Loucy (cell line): ENCODE data around the gene TPRX1.
A peak's percentile ranks its signal among the peaks of the same experiment; 100 is the strongest.

Source experiments
- H2AFZ ChIP-seq: fragments of 200-600 bp; sonication (generic); 2 replicates; pipeline ENCODE4 v1.6.0; 2016; ENCODE audit warnings: antibody characterized with exemption, mild to moderate bottlenecking, low read length, moderate library complexity
- H3F3A ChIP-seq: fragments of 200-600 bp; 2 replicates; pipeline ENCODE4 v1.6.0; 2016; ENCODE audit warnings: antibody characterized with exemption, low read depth, mild to moderate bottlenecking
- H3K27me3 ChIP-seq: fragments of 200-600 bp; sonication (generic); 2 replicates; pipeline ENCODE4 v1.6.1; 2014; ENCODE audit warnings: low read length, mild to moderate bottlenecking; ENCODE audit not compliant: insufficient read depth, poor library complexity, severe bottlenecking
- H3K36me3 ChIP-seq: fragments of 200-600 bp; sonication (generic); 2 replicates; pipeline ENCODE4 v1.6.1; 2016; ENCODE audit warnings: low read length; ENCODE audit not compliant: insufficient read depth
- H3K4me1 ChIP-seq: fragments of 200-600 bp; sonication (generic); 2 replicates; pipeline ENCODE4 v1.5.1; 2014; ENCODE audit warnings: low read length, mild to moderate bottlenecking; ENCODE audit not compliant: insufficient read depth, poor library complexity, severe bottlenecking
- H3K4me2 ChIP-seq: fragments of 200-600 bp; sonication (generic); 2 replicates; pipeline ENCODE4 v1.6.0; 2014; ENCODE audit warnings: antibody characterized with exemption, low read length, low read depth, mild to moderate bottlenecking; ENCODE audit not compliant: poor library complexity, severe bottlenecking
- H3K4me3 ChIP-seq: fragments of 200-600 bp; sonication (generic); 2 replicates; pipeline ENCODE4 v1.5.1; 2014; ENCODE audit warnings: low read length, mild to moderate bottlenecking, mixed read lengths; ENCODE audit not compliant: poor library complexity, severe bottlenecking
- H3K79me2 ChIP-seq: fragments of 200-600 bp; sonication (generic); 2 replicates; pipeline ENCODE4 v1.6.1; 2014; ENCODE audit warnings: low read length; ENCODE audit not compliant: insufficient read depth
- H3K9ac ChIP-seq: fragments of 200-600 bp; sonication (generic); 2 replicates; pipeline ENCODE4 v1.6.0; 2014; ENCODE audit warnings: mild to moderate bottlenecking, low read depth, low read length, moderate library complexity; ENCODE audit not compliant: poor library complexity, severe bottlenecking
- H3K9me2 ChIP-seq: fragments of 200-600 bp; sonication (generic); replicated peaks from 2 replicates; pipeline ENCODE4 v1.6.1; 2016; ENCODE audit warnings: low read depth, low read length, mixed read lengths
- H3K9me3 ChIP-seq: fragments of 200-600 bp; sonication (generic); 2 replicates; pipeline ENCODE4 v1.6.1; 2014; ENCODE audit warnings: mild to moderate bottlenecking, antibody characterized with exemption, low read length, low read depth; ENCODE audit not compliant: insufficient read depth
- H4K20me1 ChIP-seq: fragments of 200-600 bp; sonication (generic); 2 replicates; pipeline ENCODE4 v1.6.0; 2014; ENCODE audit warnings: antibody characterized with exemption, low read length, mild to moderate bottlenecking; ENCODE audit not compliant: insufficient read depth, poor library complexity, severe bottlenecking
- CTCF ChIP-seq: fragments of 200-600 bp; sonication (generic); conservative IDR thresholded peaks from 2 replicates; pipeline ENCODE4 v1.5.1; 2014; ENCODE audit warnings: mild to moderate bottlenecking, antibody characterized with exemption, low read length
- EZH2phosphoT487 ChIP-seq: fragments of 200-600 bp; IDR thresholded peaks from 2 replicates; pipeline ENCODE4 v1.6.1; 2018; ENCODE audit warnings: antibody characterized with exemption, mild to moderate bottlenecking, moderate library complexity, borderline replicate concordance

Gene TPRX1

GRCh38 chr19:47824396-47824795 lies 20.0 kb upstream of the TPRX1 start:
- no peak overlapping the region for H3K4me3 ChIP-seq
- H3K9me2 ChIP-seq: no peaks in the 10 kb centered on the region
- H3K4me2 ChIP-seq: no peak overlapping the region
- H4K20me1 ChIP-seq: no peaks in the 10 kb centered on the region
- no peaks in the 10 kb centered on the region for H3F3A ChIP-seq
- TF ChIP-seq CTCF: 0 out of 2 replicates have a peak, but pooled peaks have one; percentile 12
- TF ChIP-seq EZH2phosphoT487: no peak
- no peaks in the 10 kb centered on the region for H3K36me3 ChIP-seq
- H2AFZ ChIP-seq: no peak overlapping the region
- H3K9me3 ChIP-seq: no peaks in the 10 kb centered on the region
- no peak overlapping the region for H3K9ac ChIP-seq
- H3K27me3 ChIP-seq: no peaks in the 10 kb centered on the region
- H3K4me1 ChIP-seq: no peaks in the 10 kb centered on the region
- no peaks in the 10 kb centered on the region for H3K79me2 ChIP-seq

DNA sequence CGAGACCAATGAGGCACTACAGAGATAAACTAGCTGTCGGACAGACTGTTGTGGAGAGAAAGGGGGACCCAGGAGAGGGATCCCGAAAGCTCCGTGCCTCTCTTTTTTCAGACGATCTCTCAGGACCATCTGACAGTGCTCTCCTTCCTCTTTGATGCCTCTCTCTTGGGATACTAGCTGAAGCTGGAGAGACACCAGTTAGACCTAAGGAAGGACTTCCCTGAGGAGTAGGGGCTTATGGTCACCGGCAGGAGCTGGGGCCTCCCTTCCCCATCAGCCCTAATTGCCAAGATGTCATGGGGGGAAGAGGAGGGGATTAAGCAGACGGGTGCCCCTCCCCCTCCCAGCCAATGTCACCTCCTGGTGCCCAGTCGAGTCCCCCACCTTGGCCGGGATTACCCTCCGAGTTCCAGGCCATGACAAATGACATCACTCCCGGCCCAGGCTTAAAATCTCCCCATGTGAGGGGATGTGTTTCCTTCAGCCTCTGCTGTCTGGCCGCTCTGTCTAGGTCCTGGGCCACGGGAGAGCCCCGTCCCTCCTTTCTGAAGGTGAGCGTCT lies 17.2 kb upstream of the TPRX1 start, which contains the start of gene CRX:
Gene CRX, plus strand, starts transcription at position 478 of the 561 bp plus-strand sequence. CDS start 12,507 bp downstream, outside the sequence.
- H4K20me1 ChIP-seq: no peaks in the 10 kb centered on the region
- no peak within 1 kb of the TSS for H3K4me2 ChIP-seq
- no peaks in the 10 kb centered on the region for H3K9me2 ChIP-seq
- no peaks in the 10 kb centered on the region for H3K36me3 ChIP-seq
- no peak within 1 kb of the TSS for H3K9ac ChIP-seq
- no peaks in the 10 kb centered on the region for H3K79me2 ChIP-seq
- no peaks in the 10 kb centered on the region for H3K27me3 ChIP-seq
- no peak within 1 kb of the TSS for H2AFZ ChIP-seq
- no peaks in the 10 kb centered on the region for H3F3A ChIP-seq
- H3K9me3 ChIP-seq: no peaks in the 10 kb centered on the region
- H3K4me1 ChIP-seq: no peaks in the 10 kb centered on the region
- TF ChIP-seq EZH2phosphoT487: no peak
- TF ChIP-seq CTCF: no peak
- no peak within 1 kb of the TSS for H3K4me3 ChIP-seq

- H4K20me1 ChIP-seq: no peaks in the 10 kb centered on the region
- H3K36me3 ChIP-seq: no peaks in the 10 kb centered on the region
- no peaks in the 10 kb centered on the region for H3K9me2 ChIP-seq
- H3K9ac ChIP-seq: no peak overlapping the region
- no peaks in the 10 kb centered on the region for H3K27me3 ChIP-seq
- no peaks in the 10 kb centered on the region for H3K79me2 ChIP-seq
- no peak for TF ChIP-seq CTCF
- no peak for TF ChIP-seq EZH2phosphoT487
- no peaks in the 10 kb centered on the region for H3K4me1 ChIP-seq
- no peak overlapping the region for H3K4me2 ChIP-seq
- H3F3A ChIP-seq: no peaks in the 10 kb centered on the region
- H3K9me3 ChIP-seq: no peaks in the 10 kb centered on the region
- no peak overlapping the region; the same call in 1 of the 2 replicates for H2AFZ ChIP-seq
- H3K4me3 ChIP-seq: no peak overlapping the region
These were observed 16.1 kb upstream of the TPRX1 start for GRCh38 chr19:47820410-47820809.
